GM23248 (cell line): ENCODE data around the gene CANT1. TPM values are rescaled to one million over a fixed set of nuclear protein-coding genes. Genes with fewer than 3 reads are reported as not detected.

Experiments
- DNase-seq: peaks from one replicate; pipeline ENCODE4 v3.0.0-alpha.2; 2015
- H2AFZ ChIP-seq: fragments of 200-600 bp; sonication (generic); 2 replicates; pipeline ENCODE4 v1.6.1; 2016; ENCODE audit warnings: antibody characterized with exemption
- H3F3A ChIP-seq: fragments of 200-600 bp; sonication (generic); 2 replicates; pipeline ENCODE4 v1.6.1; 2016; ENCODE audit warnings: mild to moderate bottlenecking, antibody characterized with exemption, mixed run types; ENCODE audit not compliant: insufficient read depth
- H3K27ac ChIP-seq: fragments of 200-600 bp; sonication (generic); 2 replicates; pipeline ENCODE4 v1.5.1; 2016; ENCODE audit warnings: mild to moderate bottlenecking
- H3K27me3 ChIP-seq: fragments of 200-600 bp; sonication (generic); replicated peaks from 2 replicates; pipeline ENCODE4 v1.6.1; 2016; ENCODE audit warnings: mild to moderate bottlenecking; ENCODE audit not compliant: insufficient read depth
- H3K36me3 ChIP-seq: fragments of 200-600 bp; sonication (generic); 2 replicates; pipeline ENCODE4 v1.6.1; 2016; ENCODE audit warnings: low read depth, mild to moderate bottlenecking
- H3K4me1 ChIP-seq: fragments of 200-600 bp; sonication (generic); 2 replicates; pipeline ENCODE4 v1.6.1; 2016; ENCODE audit warnings: mild to moderate bottlenecking; ENCODE audit not compliant: insufficient read depth
- H3K4me2 ChIP-seq: fragments of 200-600 bp; sonication (generic); one replicate; pipeline ENCODE4 v1.6.1; 2016; ENCODE audit warnings: mild to moderate bottlenecking; ENCODE audit not compliant: unreplicated experiment
- H3K4me3 ChIP-seq: fragments of 200-600 bp; sonication (generic); 2 replicates; pipeline ENCODE4 v1.5.1; 2016; ENCODE audit warnings: mild to moderate bottlenecking
- H3K79me2 ChIP-seq: fragments of 200-600 bp; sonication (generic); 2 replicates; pipeline ENCODE4 v1.6.1; 2016; ENCODE audit warnings: mild to moderate bottlenecking; ENCODE audit not compliant: insufficient read depth
- H3K9ac ChIP-seq: fragments of 200-600 bp; sonication (generic); 2 replicates; pipeline ENCODE4 v1.6.1; 2016; ENCODE audit warnings: mild to moderate bottlenecking
- H3K9me2 ChIP-seq: fragments of 200-600 bp; sonication (generic); 2 replicates; pipeline ENCODE4 v1.6.1; 2016; ENCODE audit warnings: mixed run types, mild to moderate bottlenecking, moderate library complexity; ENCODE audit not compliant: insufficient read depth
- H3K9me3 ChIP-seq: fragments of 200-600 bp; sonication (generic); one replicate; pipeline ENCODE4 v1.6.1; 2017; ENCODE audit warnings: low read depth
- H4K20me1 ChIP-seq: fragments of 200-600 bp; sonication (generic); 2 replicates; pipeline ENCODE4 v1.6.0; 2016; ENCODE audit not compliant: insufficient read depth
- EZH2 ChIP-seq: fragments of 200-600 bp; sonication (generic); IDR thresholded peaks from 2 replicates; pipeline ENCODE4 v1.6.1; 2018; ENCODE audit warnings: antibody characterized with exemption, mild to moderate bottlenecking; ENCODE audit not compliant: insufficient read depth, poor library complexity, severe bottlenecking
- EZH2phosphoT487 ChIP-seq: fragments of 200-600 bp; sonication (generic); IDR thresholded peaks from 2 replicates; pipeline ENCODE4 v1.6.1; 2018; ENCODE audit warnings: antibody characterized with exemption, moderate library complexity, mild to moderate bottlenecking, low read depth; ENCODE audit not compliant: insufficient read depth
- WGBS, 2 experiments: methylation state at CpG; one replicate each; pipeline ENCODE4 v1.1.6; 2015 to 2017; ENCODE audit warnings: low lambda C conversion rate in 2 of 2, low coverage in 1 of 2; ENCODE audit errors: missing lambda C conversion rate in 2 of 2; 5-methylcytosine and 5-hydroxymethylcytosine counted together
- in situ Hi-C: fragments of 300-500 bp; cut with MboI; formaldehyde crosslinking; loops from 2 replicates; pipeline ENCODE4 v1.15.0; 2020
- polyA plus RNA-seq: library from polyadenylated mRNA; unstranded; fragments of >200 nt; fragmentation: Nextera tagmentation; extraction: Ambion mirVana; gene quantifications from 2 replicates; pipeline ENCODE4 v1.2.1, GENCODE V29; 2016
- total RNA-seq: library from RNA; depleted of rRNA; stranded (reverse); fragments of >200 nt; shearing (Covaris generic); gene quantifications from 2 replicates; pipeline ENCODE4 v1.2.3, GENCODE V29; 2014; rRNA removed

The CANT1 gene
- total RNA-seq, result 52.0 and 52.4 TPM in 2 replicates
- 44.8 and 46.2 TPM in 2 replicates for polyA plus RNA-seq

DNA sequence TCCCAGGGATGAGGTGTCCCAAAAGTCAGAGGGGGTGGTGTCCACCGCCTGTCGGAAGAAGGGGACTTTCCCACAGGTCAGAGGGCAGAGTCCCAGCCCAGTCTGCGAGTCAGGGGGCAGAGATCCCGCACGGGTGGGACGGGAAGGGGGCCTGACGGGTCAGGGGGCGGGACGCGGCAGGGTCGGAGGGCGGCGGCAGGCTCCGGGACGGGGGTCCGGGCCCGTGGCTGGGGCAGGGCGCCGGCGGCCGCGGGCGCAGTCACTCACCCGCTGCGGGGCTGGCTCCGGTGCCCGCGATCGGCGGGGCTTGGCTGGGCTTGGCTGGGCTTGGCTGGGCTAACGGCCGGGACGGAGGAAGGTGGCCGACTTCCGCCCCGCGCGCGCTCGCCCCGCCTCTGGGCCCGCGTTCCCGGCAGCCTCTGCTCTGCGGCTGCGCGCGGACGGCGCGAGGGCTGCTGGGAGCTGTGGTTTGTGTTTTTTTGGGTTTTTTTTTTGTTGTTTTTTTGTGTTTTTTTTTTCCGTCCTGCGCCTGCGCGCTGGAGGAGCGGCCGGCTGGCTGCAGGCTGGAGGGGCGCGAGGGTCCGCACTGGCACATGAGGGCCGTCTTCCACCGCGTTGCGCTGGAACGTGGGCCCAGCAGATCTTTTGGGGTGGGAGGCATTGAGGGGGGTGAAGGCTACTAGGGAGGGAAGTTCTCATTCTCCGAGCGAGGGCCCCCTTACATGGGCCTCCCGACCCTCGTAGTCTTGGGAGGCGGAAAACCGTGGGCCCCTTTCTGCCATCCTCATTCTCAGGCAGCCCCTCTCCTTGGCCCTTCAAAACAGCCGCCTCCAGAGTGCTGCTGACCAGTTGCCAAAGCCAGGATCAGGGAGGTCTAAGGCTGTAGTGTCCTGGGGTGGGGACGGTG is at the start of gene CANT1:
Gene CANT1, minus strand, starts transcription at position 368 of the 907 bp plus-strand sequence. CDS start 12,142 bp downstream, outside the sequence.
- 0 out of 2 replicates have a peak, but pooled peaks cover 6% of the 10 kb centered on the region for H3F3A ChIP-seq
- no peak for TF ChIP-seq EZH2phosphoT487
- TF ChIP-seq EZH2, result no peak
- no peaks in the 10 kb centered on the region for H4K20me1 ChIP-seq
- peaks cover 2% of the 10 kb centered on the region; the same call in 1 of the 2 replicates for H3K36me3 ChIP-seq
- H3K4me1 ChIP-seq, result peaks cover 30% of the 10 kb centered on the region
- peaks cover 45% of the 10 kb centered on the region for H3K79me2 ChIP-seq
- 1 to 3% methylated on average over 29 to 70 of the region's 73 CpGs for WGBS, 2 experiments
- H3K9me3 ChIP-seq, result no peaks in the 10 kb centered on the region
- H3K9me2 ChIP-seq, result no peaks in the 10 kb centered on the region
- no peaks in the 10 kb centered on the region for H3K27me3 ChIP-seq
- peak within 1 kb of the TSS; percentile 94 for H3K4me3 ChIP-seq
- peak; percentile 93 for DNase-seq
- H3K27ac ChIP-seq, result peak within 1 kb of the TSS; percentile 54
- in situ Hi-C loops, result no loop called here
- H3K4me2 ChIP-seq, result peak within 1 kb of the TSS; percentile 93
- peak within 1 kb of the TSS; percentile 97 for H2AFZ ChIP-seq
- peak within 1 kb of the TSS; percentile 98 for H3K9ac ChIP-seq

DNA sequence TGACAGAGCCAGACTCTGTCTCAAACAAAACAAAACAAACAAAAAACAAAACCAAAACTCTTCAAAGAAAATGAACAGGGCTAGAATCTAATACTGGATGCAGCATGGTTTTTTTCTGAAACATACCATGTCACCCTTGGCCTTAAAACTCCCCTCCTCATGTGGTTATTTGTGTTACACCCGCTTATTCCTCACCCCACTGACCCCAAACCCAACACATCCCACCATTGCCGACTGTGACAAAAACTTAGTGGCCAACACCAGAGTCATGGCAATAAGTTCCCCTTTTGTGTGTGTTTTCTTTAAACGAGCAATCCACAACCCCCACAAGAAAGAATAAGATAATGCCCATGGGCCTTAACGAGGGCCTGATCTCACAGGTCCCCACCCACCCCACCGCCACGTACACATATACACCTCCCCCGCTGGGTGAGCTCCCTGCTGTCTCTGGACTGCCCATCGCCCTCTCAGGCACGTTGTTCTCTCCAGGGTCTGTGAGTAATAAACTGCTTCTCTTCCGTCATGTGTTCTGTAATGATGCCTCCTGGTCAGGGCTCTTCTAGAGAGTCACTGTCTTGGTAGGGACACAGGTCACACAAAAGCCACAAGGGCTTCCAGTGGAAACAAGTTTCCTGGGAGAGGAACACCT is 48.3 kb upstream of the CANT1 start:
- no peak overlapping the region for H3K9ac ChIP-seq
- DNase-seq, result no peak
- H3K36me3 ChIP-seq, result no peaks in the 10 kb centered on the region
- in situ Hi-C loops, result no loop called here
- H3K4me3 ChIP-seq, result no peak overlapping the region
- H3K4me1 ChIP-seq, result no peaks in the 10 kb centered on the region
- no peaks in the 10 kb centered on the region for H3K27me3 ChIP-seq
- peaks cover 8% of the 10 kb centered on the region; the same call in 1 of the 2 replicates for H3F3A ChIP-seq
- H3K27ac ChIP-seq, result no peak overlapping the region
- peaks cover 5% of the 10 kb centered on the region for H3K9me3 ChIP-seq
- no peak overlapping the region for H2AFZ ChIP-seq
- TF ChIP-seq EZH2 (no peak), EZH2phosphoT487 (no peak)
- no peaks in the 10 kb centered on the region for H3K9me2 ChIP-seq
- H4K20me1 ChIP-seq, result no peaks in the 10 kb centered on the region
- H3K4me2 ChIP-seq, result no peak overlapping the region
- no peaks in the 10 kb centered on the region for H3K79me2 ChIP-seq
- WGBS, 2 experiments, result 71 to 82% methylated on average over 10 of the region's 10 CpGs

DNA sequence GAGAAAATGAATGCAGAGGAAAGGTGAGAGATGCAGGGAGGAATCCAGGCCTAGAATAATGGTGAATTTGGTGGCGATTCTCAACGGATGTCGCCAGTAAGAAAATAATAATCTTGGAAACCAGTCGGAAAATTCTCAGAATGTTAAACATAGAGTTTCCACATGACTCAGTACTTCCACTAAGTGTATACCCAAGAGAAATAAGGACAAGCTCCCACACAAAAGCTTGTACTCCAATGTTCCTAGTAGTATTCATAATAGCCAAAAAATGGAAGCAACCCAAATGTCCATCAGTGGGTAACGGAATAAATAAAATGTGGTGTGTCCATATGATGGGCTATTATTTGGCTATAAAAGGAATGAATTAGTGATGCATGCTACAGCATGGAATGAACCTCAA is 45.6 kb upstream of the CANT1 start:
- Histone ChIP-seq H3K9me3 (peaks cover 5% of the 10 kb centered on the region), H3K27me3 (no peaks in the 10 kb centered on the region), H2AFZ (no peak overlapping the region), H3K4me3 (no peak overlapping the region), H4K20me1 (no peaks in the 10 kb centered on the region), H3K4me1 (no peaks in the 10 kb centered on the region), H3K36me3 (no peaks in the 10 kb centered on the region), H3K9me2 (no peaks in the 10 kb centered on the region), H3K4me2 (no peak overlapping the region), H3K9ac (no peak overlapping the region), H3F3A (peaks cover 9% of the 10 kb centered on the region; the same call in 1 of the 2 replicates), H3K79me2 (no peaks in the 10 kb centered on the region), H3K27ac (no peak overlapping the region)
- DNase-seq, result no peak
- in situ Hi-C loops, result no loop called here
- TF ChIP-seq EZH2, result no peak
- no peak for TF ChIP-seq EZH2phosphoT487
- WGBS, 2 experiments, result 81 to 87% methylated on average over 5 of the region's 5 CpGs

DNA sequence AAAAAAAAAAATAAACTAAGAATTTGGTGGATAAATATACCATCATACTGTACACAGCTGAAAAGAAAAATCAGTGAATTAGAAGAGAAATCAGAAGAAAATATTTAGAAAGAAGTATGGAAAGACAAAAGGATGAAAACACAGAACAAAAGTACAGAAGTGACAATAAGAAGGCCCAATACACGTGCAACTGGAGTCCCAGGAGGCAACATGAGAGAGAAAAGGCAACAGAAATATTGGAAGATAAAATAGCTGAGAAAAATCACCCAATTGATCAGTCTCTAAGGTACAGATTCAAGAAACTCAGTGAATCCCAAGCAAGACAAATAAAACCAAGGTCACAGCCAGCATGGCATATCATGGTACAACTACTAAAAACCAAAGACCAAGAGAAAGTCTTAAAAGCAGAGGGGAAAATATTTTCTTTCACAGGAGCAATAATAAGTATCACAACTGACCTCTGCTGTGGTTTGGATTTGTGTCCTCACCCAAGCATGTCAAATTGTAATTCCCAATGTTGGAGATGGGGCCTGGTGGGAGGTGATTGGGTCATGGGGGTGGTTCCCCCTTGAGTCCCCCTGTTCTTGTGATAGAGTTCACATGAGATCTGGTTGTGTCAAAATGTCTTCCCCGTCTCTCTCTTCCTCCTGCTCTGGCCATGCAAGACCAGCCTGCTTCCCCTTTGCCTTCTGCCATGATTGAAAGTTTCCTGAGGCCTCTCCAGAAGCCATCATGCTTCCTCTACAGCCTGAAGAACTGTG is 44.8 kb upstream of the CANT1 start:
- Histone ChIP-seq H3F3A (peaks cover 9% of the 10 kb centered on the region; the same call in 1 of the 2 replicates), H3K4me3 (no peak overlapping the region), H2AFZ (no peak overlapping the region), H3K27ac (no peak overlapping the region), H3K4me2 (no peak overlapping the region), H3K79me2 (no peaks in the 10 kb centered on the region), H4K20me1 (no peaks in the 10 kb centered on the region), H3K9me2 (no peaks in the 10 kb centered on the region), H3K9ac (no peak overlapping the region), H3K36me3 (no peaks in the 10 kb centered on the region), H3K4me1 (no peaks in the 10 kb centered on the region), H3K27me3 (no peaks in the 10 kb centered on the region), H3K9me3 (peaks cover 5% of the 10 kb centered on the region)
- in situ Hi-C loops, result no loop called here
- 54 to 64% methylated on average over 2 of the region's 2 CpGs for whole genome bisulfite sequencing, 2 experiments
- TF ChIP-seq EZH2phosphoT487 (no peak), EZH2 (no peak)
- no peak for DNase-seq
